ENCODE data around the gene GBX2. TPM values are rescaled to one million over a fixed set of nuclear protein-coding genes. Genes with fewer than 3 reads are reported as not detected.

GBX2 gene
- total and polyA plus RNA-seq, 3 donors from 2014 or later: 0.47 to 0.90 (median 0.56) TPM

DNA sequence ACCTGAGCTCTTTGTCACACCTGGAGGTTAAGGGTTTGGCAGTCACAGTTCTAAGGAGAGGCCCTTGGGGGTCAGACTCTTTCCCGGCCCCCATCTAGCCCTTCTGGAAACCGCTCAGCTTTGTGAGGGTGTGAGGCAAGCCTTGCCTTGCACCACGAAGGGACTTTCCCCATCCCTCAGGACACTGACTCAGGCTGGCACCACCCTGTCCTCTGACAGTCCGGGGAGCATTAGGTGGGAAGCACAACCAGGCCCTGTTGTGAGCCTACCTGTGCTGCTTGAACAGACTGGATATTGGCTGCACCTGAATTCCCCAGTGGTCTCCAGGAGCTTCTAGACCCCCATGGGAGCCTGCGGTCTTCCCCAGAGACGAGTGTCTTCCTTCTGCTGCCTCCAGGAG, 47.0 kb upstream of the GBX2 start:
- Histone ChIP-seq H3K4me3 (no peak overlapping the region), H3K9me3 (no peaks in the 10 kb centered on the region), H3K36me3 (ENCODE audit: low read depth, missing control alignments) (no peaks in the 10 kb centered on the region), H3K27ac (no peak overlapping the region), H3K27me3 (no peaks in the 10 kb centered on the region), H3K4me1 (no peaks in the 10 kb centered on the region)
- 63 to 83% methylated on average over 3 to 6 of the region's 6 CpGs for WGBS, 2 donors
- TF ChIP-seq POLR2A (IDR thresholded peaks at IDR 0.05): no peak
- no peak for TF ChIP-seq CTCF (IDR thresholded peaks at IDR 0.05)
- DNase-seq: no peak
- intact Hi-C loops (cut with DNase I; ENCODE audit: low total_unique reads): no loop called here

DNA sequence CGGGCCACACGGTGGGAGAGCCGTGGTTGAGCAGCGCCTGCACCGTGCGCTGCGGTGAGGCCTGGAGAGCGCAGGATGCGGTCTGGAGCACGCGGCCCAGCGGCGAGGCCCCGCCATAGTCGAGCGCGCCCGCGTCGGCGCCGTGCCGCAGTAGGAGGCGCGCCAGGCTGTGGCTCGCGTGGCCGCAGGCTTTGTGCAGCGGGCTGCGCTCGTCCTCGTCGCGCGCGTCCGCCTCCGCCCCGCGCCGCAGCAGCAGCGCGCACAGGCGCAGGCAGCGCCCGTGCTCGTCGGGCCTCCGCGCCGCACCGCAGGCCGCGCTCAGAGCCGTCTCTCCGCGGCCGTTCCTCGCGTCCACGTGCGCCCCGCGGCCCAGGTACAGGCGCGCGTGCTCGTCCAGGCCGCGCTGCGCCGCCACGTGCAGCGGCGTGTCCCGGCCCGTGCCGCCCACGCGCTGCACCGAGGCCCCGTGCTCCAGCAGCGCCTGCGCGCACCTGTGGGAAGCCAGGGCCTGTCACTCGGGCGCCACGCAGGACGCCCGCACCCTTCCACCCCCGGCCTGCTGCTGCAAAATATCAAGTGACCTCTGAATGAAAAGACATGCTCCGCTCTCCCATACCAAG, 46.3 kb upstream of the GBX2 start:
- Histone ChIP-seq H3K27ac (no peak overlapping the region), H3K9me3 (no peaks in the 10 kb centered on the region), H3K27me3 (no peaks in the 10 kb centered on the region), H3K4me3 (peak overlapping the region; percentile 21 to 41), H3K36me3 (ENCODE audit: low read depth, missing control alignments) (no peaks in the 10 kb centered on the region), H3K4me1 (no peaks in the 10 kb centered on the region)
- TF ChIP-seq CTCF (IDR thresholded peaks at IDR 0.05): no peak
- no peak for TF ChIP-seq POLR2A (IDR thresholded peaks at IDR 0.05)
- intact Hi-C loops (cut with DNase I; ENCODE audit: low total_unique reads): no loop called here
- WGBS, 2 donors: 44 to 68% methylated on average over 15 to 67 of the region's 92 CpGs
- peak; percentile 35 for DNase-seq

- Histone ChIP-seq H3K9me3 (no peaks in the 10 kb centered on the region), H3K27me3 (no peaks in the 10 kb centered on the region), H3K4me1 (no peaks in the 10 kb centered on the region), H3K4me3 (no peak overlapping the region), H3K36me3 (ENCODE audit: low read depth, missing control alignments) (no peaks in the 10 kb centered on the region), H3K27ac (no peak overlapping the region)
- no peak for TF ChIP-seq CTCF (IDR thresholded peaks at IDR 0.05)
- no peak for TF ChIP-seq POLR2A (IDR thresholded peaks at IDR 0.05)
- WGBS, 2 donors: 85 to 93% methylated on average over 11 to 25 of the region's 25 CpGs
- intact Hi-C loops (cut with DNase I; ENCODE audit: low total_unique reads): no loop called here
- no peak for DNase-seq
These were observed 43.1 kb upstream of the GBX2 start for GRCh38 chr2:236211296-236211695.

GRCh38 chr2:236210536-236210935, 42.4 kb upstream of the GBX2 start:
- H3K4me3 ChIP-seq: no peak overlapping the region
- no peaks in the 10 kb centered on the region for H3K9me3 ChIP-seq
- no peaks in the 10 kb centered on the region for H3K27me3 ChIP-seq
- DNase-seq: no peak
- intact Hi-C loops (cut with DNase I; ENCODE audit: low total_unique reads): no loop called here
- H3K36me3 ChIP-seq (ENCODE audit: low read depth, missing control alignments): no peaks in the 10 kb centered on the region
- 84 to 86% methylated on average over 8 of the region's 8 CpGs for WGBS, 2 donors
- no peaks in the 10 kb centered on the region for H3K4me1 ChIP-seq
- TF ChIP-seq CTCF (IDR thresholded peaks at IDR 0.05): no peak
- TF ChIP-seq POLR2A (IDR thresholded peaks at IDR 0.05): no peak
- H3K27ac ChIP-seq: no peak overlapping the region

DNA sequence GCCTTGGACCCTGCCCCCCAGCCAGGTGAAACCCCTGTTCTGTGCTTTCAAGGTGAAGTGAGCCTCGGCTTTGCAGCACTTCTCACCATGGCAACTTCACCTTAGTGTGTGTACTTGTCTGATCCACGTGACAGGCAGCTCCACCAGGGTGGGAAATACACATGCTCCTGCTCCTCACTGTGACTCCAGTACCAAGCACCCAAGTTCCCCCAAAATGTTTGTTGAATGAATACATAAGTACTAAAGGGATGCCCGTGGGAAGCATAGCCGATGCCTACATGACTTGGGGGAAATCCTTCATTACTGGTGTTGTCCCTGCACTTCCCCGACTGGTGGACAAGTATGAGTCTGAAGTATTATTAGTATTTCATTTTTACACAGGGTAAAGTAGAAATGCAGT, 41.8 kb upstream of the GBX2 start:
- 82 to 88% methylated on average over 5 of the region's 5 CpGs for WGBS, 2 donors
- Histone ChIP-seq H3K4me1 (no peaks in the 10 kb centered on the region), H3K27me3 (no peaks in the 10 kb centered on the region), H3K27ac (no peak overlapping the region), H3K4me3 (no peak overlapping the region), H3K36me3 (ENCODE audit: low read depth, missing control alignments) (no peaks in the 10 kb centered on the region), H3K9me3 (no peaks in the 10 kb centered on the region)
- intact Hi-C loops (cut with DNase I; ENCODE audit: low total_unique reads): no loop called here
- no peak for DNase-seq
- TF ChIP-seq CTCF (IDR thresholded peaks at IDR 0.05) (no peak), POLR2A (IDR thresholded peaks at IDR 0.05) (no peak)

All from testis (tissue), 3 donors.